ENCODE measurements around the gene MCTP1.

MCTP1 gene

GRCh38 chr5:95043648-95044047 is 241.2 kb downstream of the MCTP1 start:
- 0 out of 3 replicates have a peak, but pooled peaks have one; percentile 35 for ATAC-seq
- TF ChIP-seq BACH2 (CRISPR knock-in tag; IDR thresholded peaks at IDR 0.05; ENCODE audit: borderline replicate concordance): no peak
- no peak for TF ChIP-seq RARB (CRISPR knock-in tag; IDR thresholded peaks at IDR 0.05)
- TF ChIP-seq GLIS3 (CRISPR knock-in tag; IDR thresholded peaks at IDR 0.05): no peak

- no peak for ATAC-seq
- TF ChIP-seq ESRRG (CRISPR knock-in tag; IDR thresholded peaks at IDR 0.05) (no peak), OSR1 (CRISPR knock-in tag; IDR thresholded peaks at IDR 0.05) (no peak), ZNF565 (CRISPR knock-in tag; conservative IDR thresholded peaks at IDR 0.05; ENCODE audit: low read depth) (no peak), TCF4 (CRISPR knock-in tag; IDR thresholded peaks at IDR 0.05; ENCODE audit: borderline replicate concordance) (no peak), ZFP3 (CRISPR knock-in tag; IDR thresholded peaks at IDR 0.05) (no peak), ZNF70 (CRISPR knock-in tag; IDR thresholded peaks at IDR 0.05) (no peak)
Observed at GRCh38 chr5:95043234-95043633, 241.7 kb downstream of the MCTP1 start.

GRCh38 chr5:95042037-95042436 is 242.9 kb downstream of the MCTP1 start:
- ATAC-seq: no peak
- no peak for TF ChIP-seq CSRNP3 (CRISPR knock-in tag; IDR thresholded peaks at IDR 0.05)
- TF ChIP-seq TSHZ2 (CRISPR knock-in tag; IDR thresholded peaks at IDR 0.05): no peak
- no peak for TF ChIP-seq CREB5 (CRISPR knock-in tag; IDR thresholded peaks at IDR 0.05; ENCODE audit: low read depth)
- TF ChIP-seq PPARA (CRISPR knock-in tag; IDR thresholded peaks at IDR 0.05; ENCODE audit: borderline replicate concordance): no peak
- no peak for TF ChIP-seq ISL1 (CRISPR knock-in tag; IDR thresholded peaks at IDR 0.05)
- TF ChIP-seq PATZ1 (CRISPR knock-in tag; IDR thresholded peaks at IDR 0.05; ENCODE audit: borderline replicate concordance): no peak
- TF ChIP-seq ZNF565 (CRISPR knock-in tag; conservative IDR thresholded peaks at IDR 0.05; ENCODE audit: low read depth): no peak
- TF ChIP-seq OSR1 (CRISPR knock-in tag; IDR thresholded peaks at IDR 0.05): no peak
- no peak for TF ChIP-seq ZC3H10 (CRISPR knock-in tag; IDR thresholded peaks at IDR 0.05)
- TF ChIP-seq BACH2 (CRISPR knock-in tag; IDR thresholded peaks at IDR 0.05; ENCODE audit: borderline replicate concordance): no peak

GRCh38 chr5:95035891-95036685 is 248.8 kb downstream of the MCTP1 start:
- TF ChIP-seq SNAI2 (CRISPR knock-in tag; IDR thresholded peaks at IDR 0.05): no peak
- no peak for TF ChIP-seq CSDC2 (CRISPR knock-in tag; IDR thresholded peaks at IDR 0.05)
- TF ChIP-seq POU6F1 (CRISPR knock-in tag; IDR thresholded peaks at IDR 0.05; ENCODE audit: borderline replicate concordance, low read depth): no peak
- no peak for TF ChIP-seq ZNF8 (CRISPR knock-in tag; IDR thresholded peaks at IDR 0.05)
- TF ChIP-seq ESRRG (CRISPR knock-in tag; IDR thresholded peaks at IDR 0.05): no peak
- TF ChIP-seq ZFP3 (CRISPR knock-in tag; IDR thresholded peaks at IDR 0.05): no peak
- TF ChIP-seq ZC3H10 (CRISPR knock-in tag; IDR thresholded peaks at IDR 0.05): no peak
- ATAC-seq: peak; percentile 53; the same call in 2 of the 3 replicates

Data from SK-N-SH treated with all-trans-retinoic acid at 6 μM for 48 hours (cell line).